Lower leg skin (tissue), 3 donors: ENCODE data around the gene IGSF21.

Source experiments
- POLR2A ChIP-seq, 2 donors: fragments of 450-650 bp; IDR thresholded peaks; one replicate each; pipeline ENCODE4 v1.6.1; 2016 to 2017; ENCODE audit warnings: antibody characterized with exemption in 2 of 2, mild to moderate bottlenecking in 1 of 2, moderate library complexity in 1 of 2
- TF ChIP-seq, protein P1 (sequence below), 3 donors: fragments of 450-650 bp; IDR thresholded peaks; one replicate each; pipeline ENCODE4 v1.5.1; 2016; ENCODE audit warnings: antibody characterized with exemption in 3 of 3, mild to moderate bottlenecking in 3 of 3, moderate library complexity in 2 of 3

DNA sequence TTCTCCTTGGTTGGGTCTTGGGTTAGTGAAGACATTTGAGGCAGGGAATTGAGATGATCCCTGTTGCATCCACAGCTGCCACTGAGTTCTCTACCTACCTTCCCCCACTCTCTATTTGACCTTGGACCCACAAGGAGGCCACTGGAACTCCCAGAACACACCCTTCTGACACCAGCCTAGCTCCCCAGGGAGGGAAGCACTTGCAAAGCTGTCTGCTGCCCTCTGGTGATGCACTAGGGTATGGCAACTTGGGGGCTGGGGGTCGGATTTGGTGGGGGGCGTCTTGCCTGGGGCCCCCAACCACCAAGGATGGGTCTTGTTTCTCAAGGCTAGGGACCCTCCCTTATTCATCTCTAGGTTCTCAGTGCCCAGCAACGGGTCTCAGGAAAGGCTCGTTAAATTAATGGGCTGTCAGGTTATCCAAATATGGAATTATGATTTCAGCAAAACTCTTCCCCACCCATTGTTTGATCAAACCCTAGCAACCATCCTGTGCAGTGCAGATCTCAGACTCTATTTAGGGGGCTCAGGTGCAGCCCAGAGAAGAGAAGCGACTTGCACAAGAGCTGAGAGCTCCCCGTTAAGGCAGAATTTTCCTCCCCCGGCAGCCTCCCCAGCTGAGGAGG, 195.3 kb downstream of the IGSF21 start:
- TF ChIP-seq, protein P1, sequence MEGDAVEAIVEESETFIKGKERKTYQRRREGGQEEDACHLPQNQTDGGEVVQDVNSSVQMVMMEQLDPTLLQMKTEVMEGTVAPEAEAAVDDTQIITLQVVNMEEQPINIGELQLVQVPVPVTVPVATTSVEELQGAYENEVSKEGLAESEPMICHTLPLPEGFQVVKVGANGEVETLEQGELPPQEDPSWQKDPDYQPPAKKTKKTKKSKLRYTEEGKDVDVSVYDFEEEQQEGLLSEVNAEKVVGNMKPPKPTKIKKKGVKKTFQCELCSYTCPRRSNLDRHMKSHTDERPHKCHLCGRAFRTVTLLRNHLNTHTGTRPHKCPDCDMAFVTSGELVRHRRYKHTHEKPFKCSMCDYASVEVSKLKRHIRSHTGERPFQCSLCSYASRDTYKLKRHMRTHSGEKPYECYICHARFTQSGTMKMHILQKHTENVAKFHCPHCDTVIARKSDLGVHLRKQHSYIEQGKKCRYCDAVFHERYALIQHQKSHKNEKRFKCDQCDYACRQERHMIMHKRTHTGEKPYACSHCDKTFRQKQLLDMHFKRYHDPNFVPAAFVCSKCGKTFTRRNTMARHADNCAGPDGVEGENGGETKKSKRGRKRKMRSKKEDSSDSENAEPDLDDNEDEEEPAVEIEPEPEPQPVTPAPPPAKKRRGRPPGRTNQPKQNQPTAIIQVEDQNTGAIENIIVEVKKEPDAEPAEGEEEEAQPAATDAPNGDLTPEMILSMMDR (IDR thresholded peaks at IDR 0.05) = no peak
- no peak for TF ChIP-seq POLR2A (IDR thresholded peaks at IDR 0.05)
